ENCODE measurements around the gene GPX2.

The GPX2 gene

GRCh38 chr14:64912261-64912660, 30.3 kb downstream of the GPX2 start:
- DNase-seq (ENCODE audit: insufficient read length, low spot score), result no peak
- TF ChIP-seq PAX5 (IDR thresholded peaks at IDR 0.05; ENCODE audit: insufficient read depth, low read length, severe bottlenecking), result no peak
- no peak for TF ChIP-seq SPI1 (IDR thresholded peaks at IDR 0.05; ENCODE audit: low read depth, low read length)
- no peak for TF ChIP-seq POLR2AphosphoS5 (IDR thresholded peaks at IDR 0.05; ENCODE audit: low read depth, low read length)
- TF ChIP-seq POU2F2 (IDR thresholded peaks at IDR 0.05; ENCODE audit: low read depth, low read length), result no peak
- TF ChIP-seq POLR2A (IDR thresholded peaks at IDR 0.05; ENCODE audit: low read depth, low read length), result no peak
- no peak for TF ChIP-seq TAF1 (IDR thresholded peaks at IDR 0.05; ENCODE audit: low read depth, low read length)
- FAIRE-seq, result no peak

- no peak for FAIRE-seq
- DNase-seq (ENCODE audit: insufficient read length, low spot score), result no peak
- TF ChIP-seq POLR2A (IDR thresholded peaks at IDR 0.05; ENCODE audit: low read depth, low read length), result no peak
- no peak for TF ChIP-seq POU2F2 (IDR thresholded peaks at IDR 0.05; ENCODE audit: low read depth, low read length)
- no peak for TF ChIP-seq SPI1 (IDR thresholded peaks at IDR 0.05; ENCODE audit: low read depth, low read length)
- no peak for TF ChIP-seq TAF1 (IDR thresholded peaks at IDR 0.05; ENCODE audit: low read depth, low read length)
- no peak for TF ChIP-seq PAX5 (IDR thresholded peaks at IDR 0.05; ENCODE audit: insufficient read depth, low read length, severe bottlenecking)
- no peak for TF ChIP-seq POLR2AphosphoS5 (IDR thresholded peaks at IDR 0.05; ENCODE audit: low read depth, low read length)
These were observed 31.6 kb downstream of the GPX2 start for GRCh38 chr14:64910847-64911495.

GRCh38 chr14:64906022-64906421, 36.5 kb downstream of the GPX2 start:
- DNase-seq (ENCODE audit: insufficient read length, low spot score) (no peak), FAIRE-seq (no peak)
- TF ChIP-seq POU2F2 (IDR thresholded peaks at IDR 0.05; ENCODE audit: low read depth, low read length), result no peak
- no peak for TF ChIP-seq POLR2A (IDR thresholded peaks at IDR 0.05; ENCODE audit: low read depth, low read length)
- TF ChIP-seq SPI1 (IDR thresholded peaks at IDR 0.05; ENCODE audit: low read depth, low read length), result no peak
- TF ChIP-seq PAX5 (IDR thresholded peaks at IDR 0.05; ENCODE audit: insufficient read depth, low read length, severe bottlenecking), result no peak
- TF ChIP-seq POLR2AphosphoS5 (IDR thresholded peaks at IDR 0.05; ENCODE audit: low read depth, low read length), result no peak
- TF ChIP-seq TAF1 (IDR thresholded peaks at IDR 0.05; ENCODE audit: low read depth, low read length), result no peak

- FAIRE-seq (no peak), DNase-seq (ENCODE audit: insufficient read length, low spot score) (no peak)
- TF ChIP-seq POU2F2 (IDR thresholded peaks at IDR 0.05; ENCODE audit: low read depth, low read length) (no peak), PAX5 (IDR thresholded peaks at IDR 0.05; ENCODE audit: insufficient read depth, low read length, severe bottlenecking) (no peak), SPI1 (IDR thresholded peaks at IDR 0.05; ENCODE audit: low read depth, low read length) (no peak), POLR2A (IDR thresholded peaks at IDR 0.05; ENCODE audit: low read depth, low read length) (no peak), POLR2AphosphoS5 (IDR thresholded peaks at IDR 0.05; ENCODE audit: low read depth, low read length) (no peak), TAF1 (IDR thresholded peaks at IDR 0.05; ENCODE audit: low read depth, low read length) (no peak)
These were observed 42.6 kb downstream of the GPX2 start for GRCh38 chr14:64899958-64900357.

- DNase-seq (ENCODE audit: insufficient read length, low spot score) (no peak), FAIRE-seq (peak; percentile 96)
- TF ChIP-seq PAX5 (IDR thresholded peaks at IDR 0.05; ENCODE audit: insufficient read depth, low read length, severe bottlenecking) (no peak), SPI1 (IDR thresholded peaks at IDR 0.05; ENCODE audit: low read depth, low read length) (no peak), POLR2A (IDR thresholded peaks at IDR 0.05; ENCODE audit: low read depth, low read length) (no peak), POU2F2 (IDR thresholded peaks at IDR 0.05; ENCODE audit: low read depth, low read length) (no peak), TAF1 (IDR thresholded peaks at IDR 0.05; ENCODE audit: low read depth, low read length) (no peak)
These were observed 50.6 kb downstream of the GPX2 start for GRCh38 chr14:64891839-64892375.

GRCh38 chr14:64891173-64891838, 51.2 kb downstream of the GPX2 start:
- DNase-seq (ENCODE audit: insufficient read length, low spot score) (no peak), FAIRE-seq (no peak)
- no peak for TF ChIP-seq POLR2A (IDR thresholded peaks at IDR 0.05; ENCODE audit: low read depth, low read length)
- no peak for TF ChIP-seq TAF1 (IDR thresholded peaks at IDR 0.05; ENCODE audit: low read depth, low read length)
- TF ChIP-seq POLR2AphosphoS5 (IDR thresholded peaks at IDR 0.05; ENCODE audit: low read depth, low read length), result no peak
- TF ChIP-seq PAX5 (IDR thresholded peaks at IDR 0.05; ENCODE audit: insufficient read depth, low read length, severe bottlenecking), result no peak
- no peak for TF ChIP-seq SPI1 (IDR thresholded peaks at IDR 0.05; ENCODE audit: low read depth, low read length)
- TF ChIP-seq POU2F2 (IDR thresholded peaks at IDR 0.05; ENCODE audit: low read depth, low read length), result no peak

- no peak for TF ChIP-seq POLR2A (IDR thresholded peaks at IDR 0.05; ENCODE audit: low read depth, low read length)
- TF ChIP-seq SPI1 (IDR thresholded peaks at IDR 0.05; ENCODE audit: low read depth, low read length), result no peak
- no peak for TF ChIP-seq POU2F2 (IDR thresholded peaks at IDR 0.05; ENCODE audit: low read depth, low read length)
- TF ChIP-seq TAF1 (IDR thresholded peaks at IDR 0.05; ENCODE audit: low read depth, low read length), result no peak
- TF ChIP-seq POLR2AphosphoS5 (IDR thresholded peaks at IDR 0.05; ENCODE audit: low read depth, low read length), result no peak
- DNase-seq (ENCODE audit: insufficient read length, low spot score), result no peak
- peak; percentile 5 for FAIRE-seq
These were observed 53.2 kb downstream of the GPX2 start for GRCh38 chr14:64889352-64889751.

All from GM12891 (cell line).